NCI-H1092 (cell line): ENCODE data around the gene SDC1.

ENCODE experiments used
- DNase-seq: peaks from one replicate; lab custom pipeline; 2025; lab: John Stamatoyannopoulos, UW

SDC1 gene

GRCh38 chr2:20169796-20170703, 54.9 kb downstream of the SDC1 start:
- DNase-seq, result no peak

- no peak for DNase-seq
These were observed 55.9 kb downstream of the SDC1 start for GRCh38 chr2:20168727-20169696.

GRCh38 chr2:20168048-20168726, 56.7 kb downstream of the SDC1 start:
- DNase-seq, result no peak

GRCh38 chr2:20167356-20167755, 57.6 kb downstream of the SDC1 start:
- DNase-seq, result no peak

DNA sequence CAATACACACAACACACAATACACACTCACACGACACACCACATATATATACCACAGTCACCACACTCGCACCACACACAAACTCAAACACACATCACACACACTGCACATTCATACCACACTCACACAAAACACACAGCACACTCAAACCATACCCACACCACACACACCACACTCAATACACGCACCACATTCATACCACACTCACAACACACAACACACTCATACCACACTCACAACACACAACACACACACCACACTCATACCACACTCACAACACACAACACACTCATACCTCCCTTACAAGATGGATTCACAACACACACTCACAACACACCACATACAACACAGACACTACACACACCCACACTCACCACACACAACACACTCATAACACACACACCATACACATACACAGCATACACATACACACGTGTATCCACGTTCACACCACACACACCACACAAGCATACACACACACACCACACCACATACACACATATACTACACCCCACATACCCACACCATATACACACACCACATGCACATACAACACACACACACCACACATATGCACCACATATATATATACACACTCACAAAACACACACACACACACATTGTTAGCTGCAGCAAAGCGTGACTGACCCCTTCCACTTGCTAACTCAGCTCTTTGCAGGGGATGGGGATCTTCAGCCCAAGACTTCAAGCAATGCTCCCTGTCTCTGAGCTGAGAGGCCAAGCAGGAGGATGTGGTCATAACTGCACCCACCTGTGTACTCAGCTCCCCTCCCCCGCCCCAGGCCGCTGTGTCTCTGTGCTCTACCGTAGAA, 59.0 kb downstream of the SDC1 start:
- no peak for DNase-seq

- no peak for DNase-seq
These were observed 60.0 kb downstream of the SDC1 start for GRCh38 chr2:20164734-20165478.

DNA sequence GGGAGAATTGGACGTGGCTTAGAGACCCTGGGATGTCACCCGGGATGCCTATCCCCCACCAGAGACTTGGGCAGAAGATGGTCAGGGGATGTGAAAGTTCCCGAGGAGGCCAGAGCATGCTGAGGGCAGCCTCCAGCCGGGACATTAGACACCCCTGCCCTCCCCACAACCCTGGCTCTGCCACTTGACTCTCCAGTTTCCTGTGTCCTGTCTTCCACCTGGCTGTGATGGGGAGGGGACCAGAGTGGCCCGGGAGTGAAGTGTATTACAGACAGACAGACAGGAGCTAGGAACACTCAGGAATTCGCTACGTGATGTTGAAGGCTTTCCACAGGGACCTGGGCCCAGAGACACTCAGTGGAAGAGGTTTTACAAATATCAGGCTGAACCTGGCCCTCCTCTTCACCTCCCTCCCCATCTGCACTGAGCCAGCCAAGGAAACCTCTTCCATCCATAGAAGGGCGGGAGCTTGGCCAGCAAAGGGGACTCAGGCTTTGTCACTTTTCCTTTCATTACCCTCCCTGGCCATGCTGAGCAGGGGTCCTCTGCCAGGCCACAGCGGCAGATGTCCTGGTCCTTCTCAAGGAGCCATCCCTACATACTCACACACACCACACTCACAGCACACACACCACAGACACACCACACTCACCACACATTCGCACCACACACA, 60.7 kb downstream of the SDC1 start:
- DNase-seq, result peak; percentile 6

DNA sequence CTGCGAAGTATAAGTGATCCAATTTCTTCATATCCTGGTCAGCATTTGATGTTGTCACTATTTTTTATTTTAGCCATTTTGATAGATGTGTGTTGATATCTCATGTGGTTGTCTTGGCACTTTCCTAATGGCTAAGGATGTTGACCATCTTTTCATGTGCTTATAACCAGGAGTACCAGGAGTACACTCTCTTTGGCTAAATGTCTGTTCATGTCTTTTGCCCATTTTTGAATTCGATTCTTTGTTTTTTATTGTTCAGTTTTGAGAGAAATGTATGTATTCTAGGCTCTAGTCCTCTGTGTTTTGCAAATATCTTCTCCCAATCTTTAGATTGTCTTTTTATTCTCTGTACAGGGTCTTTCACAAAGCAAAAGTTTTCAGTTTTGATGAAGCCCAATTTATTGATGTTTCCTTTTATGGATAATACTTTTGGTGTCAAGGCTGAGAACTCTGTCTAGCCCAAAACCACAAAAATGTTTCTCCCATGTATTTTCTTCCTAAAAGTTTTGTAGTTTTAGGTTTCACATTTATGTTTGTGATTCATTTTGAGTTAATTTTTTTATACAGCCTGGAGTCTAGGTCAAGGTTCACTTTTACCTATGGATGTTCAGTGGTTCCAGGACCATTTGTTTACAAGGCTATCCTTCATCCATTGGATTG, 65.4 kb downstream of the SDC1 start:
- DNase-seq, result no peak

DNA sequence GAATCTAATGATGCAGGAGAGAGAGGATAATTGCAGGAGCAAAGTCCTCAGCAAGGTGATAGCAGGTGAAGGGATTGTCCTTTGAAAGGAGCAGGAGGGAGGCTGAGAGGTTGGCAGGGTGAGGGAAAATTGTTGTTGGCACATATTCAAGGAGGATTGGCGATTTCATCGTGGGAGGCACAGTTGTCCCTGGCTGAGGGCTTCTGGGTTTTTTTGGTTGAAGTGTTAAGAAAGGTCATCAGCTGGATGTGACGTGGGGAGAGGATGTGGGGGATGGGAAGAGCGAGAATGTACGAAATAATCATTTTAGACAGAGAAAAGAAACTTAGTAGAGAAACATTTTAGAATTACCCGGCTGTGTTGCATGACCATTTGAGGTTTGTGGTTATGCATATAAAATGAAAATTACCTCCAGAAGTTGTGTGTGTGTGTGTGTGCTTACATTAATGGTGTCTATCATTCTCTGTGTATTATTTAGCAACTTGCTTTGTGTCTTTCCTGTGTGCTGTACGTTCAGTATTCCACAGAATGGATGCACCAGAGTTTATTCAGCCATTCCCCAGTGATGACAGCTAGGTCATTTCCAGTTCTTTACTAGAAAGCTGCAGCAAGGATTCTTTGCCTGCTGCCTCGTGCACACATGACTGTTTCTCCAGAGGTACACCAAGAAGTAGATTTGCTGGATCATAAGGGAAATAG, 67.6 kb downstream of the SDC1 start:
- DNase-seq, result no peak

- no peak for DNase-seq
These were observed 68.1 kb downstream of the SDC1 start for GRCh38 chr2:20156836-20157192.

DNA sequence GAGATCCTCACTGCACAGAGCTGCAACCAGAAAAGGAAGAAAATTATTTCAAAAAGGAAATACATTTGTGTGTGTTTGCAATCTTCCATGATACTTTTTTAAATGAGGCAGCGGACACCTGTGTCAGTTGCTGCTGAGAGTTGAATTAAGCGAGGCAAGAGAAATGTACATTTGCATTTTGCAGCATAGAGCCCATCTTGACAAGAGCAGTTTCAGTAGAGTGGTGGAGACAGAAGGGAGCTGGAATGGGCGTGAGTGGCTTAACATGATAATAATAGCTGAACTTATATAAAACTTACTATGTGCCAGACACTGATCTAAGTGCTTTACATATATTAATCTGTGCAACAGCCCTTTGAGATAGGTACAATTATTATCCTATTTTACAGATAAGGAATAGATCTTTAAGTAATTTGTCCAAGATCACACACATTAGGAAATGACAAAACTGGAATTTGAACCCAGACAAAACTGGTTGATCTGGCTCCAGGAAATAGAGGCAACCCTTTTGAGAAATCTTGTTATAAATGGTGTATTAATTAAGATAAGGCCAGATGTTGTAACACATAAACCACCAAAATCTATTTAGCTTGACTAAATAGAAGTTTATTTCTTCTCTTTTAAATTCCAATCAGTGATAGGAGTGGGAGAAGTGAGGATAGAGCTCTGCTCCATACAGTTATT, 68.7 kb downstream of the SDC1 start:
- DNase-seq, result no peak

DNA sequence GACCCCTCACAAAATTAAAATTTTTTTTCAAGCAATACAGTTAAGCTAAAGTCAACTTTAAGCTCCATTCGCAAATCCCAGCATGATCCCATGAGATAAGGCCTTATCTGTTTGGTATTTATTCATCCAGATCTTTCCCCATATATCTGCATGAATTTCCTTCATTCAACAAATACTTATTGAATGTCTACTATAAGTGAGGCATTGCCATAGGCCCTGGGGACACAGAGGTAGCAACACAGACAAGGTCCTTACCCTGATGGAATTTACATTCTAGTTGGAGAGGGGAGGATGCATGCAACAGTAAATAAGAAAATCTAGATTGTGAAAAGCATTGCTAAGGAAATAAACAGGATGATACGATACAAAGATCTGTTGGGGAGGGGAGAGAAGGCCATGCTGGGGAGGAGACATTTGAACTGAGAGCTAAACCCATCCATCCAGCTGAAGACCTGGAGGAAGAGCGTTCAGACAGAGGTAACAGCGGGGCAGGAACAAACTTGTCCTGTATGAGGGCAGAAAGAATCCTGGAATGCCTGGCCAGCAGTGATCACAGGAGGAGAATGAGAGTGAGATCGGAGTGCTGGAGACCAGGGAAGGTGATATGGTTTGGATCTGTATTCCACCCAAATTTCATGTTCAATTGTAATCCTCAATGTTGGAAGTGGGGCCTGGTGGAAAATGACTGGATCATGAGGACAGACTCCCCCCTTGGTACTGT, 71.6 kb downstream of the SDC1 start:
- no peak for DNase-seq

GRCh38 chr2:20150806-20151571, 73.9 kb downstream of the SDC1 start:
- DNase-seq, result no peak
